HepG2 (cell line): ENCODE results near the gene VTN. TPM values are rescaled to one million over a fixed set of nuclear protein-coding genes. Genes with fewer than 3 reads are reported as not detected.

Source experiments
- ARID4A ChIP-seq: sonication (generic); formaldehyde crosslinking; IDR thresholded peaks from 2 replicates; pipeline ENCODE4 v1.5.0; 2020; ENCODE audit warnings: mild to moderate bottlenecking, missing genetic modification reagents, borderline replicate concordance
- CEBPZ ChIP-seq: IDR thresholded peaks from 2 replicates; pipeline ENCODE4 v1.6.1; 2012; ENCODE audit warnings: low read length, improper control_type of control experiment
- CENPT ChIP-seq: sonication (generic); formaldehyde crosslinking; IDR thresholded peaks from 2 replicates; pipeline ENCODE4 v1.8.0; 2022; ENCODE audit warnings: low read depth, mild to moderate bottlenecking, moderate library complexity, missing genetic modification reagents
- GATAD2A ChIP-seq: IDR thresholded peaks from 2 replicates; pipeline ENCODE4 v1.6.1; 2016
- JDP2 ChIP-seq: sonication (generic); formaldehyde crosslinking; IDR thresholded peaks from 2 replicates; pipeline ENCODE4 v1.8.1; 2022; ENCODE audit warnings: missing genetic modification reagents, borderline replicate concordance
- NCOA2 ChIP-seq: sonication (generic); formaldehyde crosslinking; IDR thresholded peaks from 2 replicates; pipeline ENCODE4 v1.8.0; 2022; ENCODE audit warnings: inconsistent platforms
- NKX3-1 ChIP-seq: sonication (generic); formaldehyde crosslinking; IDR thresholded peaks from 2 replicates; pipeline ENCODE4 v1.5.0; 2020; ENCODE audit warnings: missing genetic modification reagents
- PLSCR1 ChIP-seq: sonication (generic); formaldehyde crosslinking; IDR thresholded peaks from 2 replicates; pipeline ENCODE4 v1.5.0; 2020; ENCODE audit warnings: missing genetic modification reagents, mild to moderate bottlenecking, borderline replicate concordance
- RBFOX2 ChIP-seq: fragments of 200-400 bp; formaldehyde crosslinking; IDR thresholded peaks from 2 replicates; pipeline ENCODE4 v1.6.1; 2017; ENCODE audit warnings: low read depth, mild to moderate bottlenecking, low read length
- TARDBP ChIP-seq: sonication (generic); formaldehyde crosslinking; IDR thresholded peaks from 2 replicates; pipeline ENCODE4 v1.8.0; 2022; ENCODE audit warnings: mild to moderate bottlenecking, missing genetic modification reagents
- ZBED4 ChIP-seq: sonication (generic); formaldehyde crosslinking; IDR thresholded peaks from 2 replicates; pipeline ENCODE4 v1.4.0; 2020; ENCODE audit warnings: missing genetic modification reagents, borderline replicate concordance
- ZFYVE20 ChIP-seq: sonication (generic); formaldehyde crosslinking; IDR thresholded peaks from 2 replicates; pipeline ENCODE4 v1.8.0; 2023; ENCODE audit warnings: low read depth, mild to moderate bottlenecking, moderate library complexity, missing genetic modification reagents, borderline replicate concordance
- ZNF326 ChIP-seq: sonication (generic); formaldehyde crosslinking; IDR thresholded peaks from 2 replicates; pipeline ENCODE4 v1.4.0; 2020; ENCODE audit warnings: missing genetic modification reagents, borderline replicate concordance
- ZNF710 ChIP-seq: sonication (generic); formaldehyde crosslinking; IDR thresholded peaks from 2 replicates; pipeline ENCODE4 v1.5.0; 2020; ENCODE audit warnings: mild to moderate bottlenecking, missing genetic modification reagents, borderline replicate concordance
- polyA plus RNA-seq, 8 experiments: library from polyadenylated mRNA; depleted of rRNA in 3 of 8; stranded (reverse) in 7 of 8; unstranded in 1 of 8; fragments of >200 nt; fragmentation: Illumina TruSeq in 4 of 8; extraction: Trizol in 4 of 8; gene quantifications; 2 replicates each; pipeline versions ENCODE4 v1.2.1 to v1.2.3, GENCODE V29; 2011 to 2016; ENCODE audit warnings: low read depth in 4 of 8, missing spikeins in 1 of 8, mixed read lengths in 1 of 8; ENCODE audit not compliant: insufficient read depth in 1 of 8
- total RNA-seq, 5 experiments: library from RNA; depleted of rRNA; stranded (reverse); fragments of >200 nt; fragmentation: Illumina TruSeq; extraction: Trizol; gene quantifications; 2 replicates each; pipeline ENCODE4 v1.2.3, GENCODE V29; 2016; ENCODE audit warnings: low read depth in 1 of 5

The VTN gene
- total and polyA plus RNA-seq, 2 of the 13 experiments (the other 11 are each of a cell fraction or from before 2014, with no cell fraction given), result 108 to 131 TPM

GRCh38 chr17:28416703-28417311, 46.7 kb upstream of the VTN start (continued):
- TF ChIP-seq CEBPZ (no peak), ZBED4 (CRISPR knock-in tag) (0 out of 2 replicates have a peak, but pooled peaks have one; percentile 31), RBFOX2 (no peak), TARDBP (CRISPR knock-in tag) (no peak), ZFYVE20 (no peak), PLSCR1 (no peak), CENPT (no peak), NKX3-1 (CRISPR knock-in tag) (no peak), ARID4A (CRISPR knock-in tag) (peak; percentile 40; the same call in 1 of the 2 replicates), JDP2 (CRISPR knock-in tag) (no peak), NCOA2 (peak; percentile 20; the same call in 1 of the 2 replicates), GATAD2A (CRISPR knock-in tag) (peak; percentile 73), ZNF326 (CRISPR knock-in tag) (no peak), ZNF710 (0 out of 2 replicates have a peak, but pooled peaks have one; percentile 25)
